LHCN-M2 (cell line): ENCODE results near the gene NOX5. TPM values are rescaled to one million over a fixed set of nuclear protein-coding genes. Genes with fewer than 3 reads are reported as not detected.
"Not testable (repeated sequence)": the region's sequence is repeated elsewhere in the genome, so short reads cannot be mapped to it uniquely, and the experiment has no call there.

Experiments
- DNase-seq: peaks from one replicate; pipeline ENCODE4 v3.0.0-alpha.2; 2012; ENCODE audit warnings: low read depth
- polyA plus RNA-seq: library from polyadenylated mRNA; unstranded; fragments of >200 nt; gene quantifications from one replicate; pipeline ENCODE4 v1.2.1, GENCODE V29; 2012; ENCODE audit warnings: missing spikeins
- total RNA-seq: library from RNA; depleted of rRNA; stranded (reverse); fragments of >200 nt; gene quantifications from 2 replicates; pipeline ENCODE4 v1.2.3, GENCODE V29; 2014; rRNA removed

The NOX5 gene
- 0.46 and 0.58 TPM in 2 replicates for total RNA-seq
- polyA plus RNA-seq: 0.27 TPM

DNA sequence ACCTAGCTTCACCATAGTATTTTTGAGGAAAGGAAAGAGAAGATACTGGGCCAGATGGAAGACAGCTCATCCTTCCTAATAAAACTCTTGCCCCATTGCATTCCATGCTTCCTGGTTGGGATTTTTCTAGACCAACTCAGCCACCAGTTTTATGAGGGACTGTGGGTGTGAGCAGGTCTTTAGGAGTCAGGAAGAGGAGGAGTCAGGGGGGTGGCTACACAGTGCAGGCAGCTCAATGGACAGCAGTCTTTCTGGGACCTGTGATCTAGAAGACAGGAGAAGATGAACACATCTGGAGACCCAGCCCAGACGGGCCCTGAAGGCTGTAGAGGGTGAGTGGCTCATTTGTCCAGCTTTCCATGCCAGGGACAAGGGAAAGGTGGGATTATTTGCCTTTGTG is at the start of gene NOX5:
NOX5 (plus strand) TSS at position 242 of the 400 bp plus-strand sequence; CDS start at position 283, 41 bp downstream.
- DNase-seq: peak; percentile 40

DNA sequence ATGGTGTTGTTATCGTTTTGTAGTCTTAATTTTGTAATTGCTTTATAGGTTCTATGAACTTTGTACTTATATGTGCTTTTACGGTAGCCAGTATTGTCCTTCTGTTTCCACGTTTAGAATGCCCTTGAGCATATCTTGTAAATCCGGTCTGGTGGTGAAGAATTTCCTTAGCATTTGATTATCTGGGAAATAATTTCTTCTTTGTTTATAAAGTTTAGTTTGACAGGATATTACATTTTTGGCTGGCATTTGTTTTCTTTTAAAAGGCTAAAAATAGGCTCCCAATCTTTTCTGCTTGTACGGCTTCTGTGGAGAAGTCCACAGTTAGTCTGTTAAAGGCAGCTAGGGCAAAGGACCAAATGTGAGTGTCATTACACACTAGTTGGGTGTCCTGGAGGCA is 47.5 kb upstream of the NOX5 start:
- DNase-seq: no peak

DNA sequence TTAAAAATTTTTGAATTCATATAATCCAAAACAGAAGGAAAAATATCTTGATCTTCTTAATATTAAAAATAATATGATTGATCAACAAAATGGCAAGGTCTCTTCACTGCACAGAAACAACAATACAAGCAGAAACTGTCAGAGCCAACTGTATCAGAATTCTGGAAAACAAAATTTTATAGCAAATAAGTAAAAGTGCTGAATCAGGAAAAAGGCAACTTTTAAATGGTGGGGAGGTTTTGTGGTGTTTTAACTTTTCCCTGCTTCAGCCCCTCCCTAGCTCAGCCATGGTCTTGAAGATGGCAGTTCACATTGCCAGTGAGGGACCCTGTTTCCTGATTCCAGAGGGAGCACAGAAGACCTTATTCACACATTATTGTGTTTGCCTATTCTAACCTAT is 46.5 kb upstream of the NOX5 start:
- no peak for DNase-seq

GRCh38 chr15:68969298-68969697 is 45.2 kb upstream of the NOX5 start:
- DNase-seq: no peak

- DNase-seq: no peak
Observed at GRCh38 chr15:68972201-68973065, 42.1 kb upstream of the NOX5 start.

GRCh38 chr15:68975651-68976160 is 38.8 kb upstream of the NOX5 start:
- not testable (repeated sequence) for DNase-seq

DNA sequence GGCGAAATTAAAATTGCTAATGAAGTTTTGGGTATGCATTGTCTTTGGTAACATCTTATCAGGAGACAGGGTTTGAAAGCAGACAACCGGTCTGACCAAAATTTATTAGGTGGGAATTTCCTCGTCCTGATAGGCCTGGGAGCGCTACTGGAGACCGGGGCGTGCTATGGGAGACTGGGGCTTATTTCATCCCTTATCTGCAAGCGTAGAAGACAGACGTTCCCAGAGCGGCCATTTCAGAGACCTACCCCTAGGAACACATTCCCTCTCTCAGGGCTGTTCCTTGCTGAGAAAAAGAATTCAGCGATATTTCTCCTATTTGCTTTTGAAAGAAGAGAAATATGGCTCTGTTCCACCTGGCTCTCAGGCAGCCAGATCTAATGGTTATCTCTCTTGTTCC is 37.1 kb upstream of the NOX5 start:
- DNase-seq: not testable (repeated sequence)

GRCh38 chr15:68979006-68979405 is 35.5 kb upstream of the NOX5 start:
- DNase-seq: no peak

DNA sequence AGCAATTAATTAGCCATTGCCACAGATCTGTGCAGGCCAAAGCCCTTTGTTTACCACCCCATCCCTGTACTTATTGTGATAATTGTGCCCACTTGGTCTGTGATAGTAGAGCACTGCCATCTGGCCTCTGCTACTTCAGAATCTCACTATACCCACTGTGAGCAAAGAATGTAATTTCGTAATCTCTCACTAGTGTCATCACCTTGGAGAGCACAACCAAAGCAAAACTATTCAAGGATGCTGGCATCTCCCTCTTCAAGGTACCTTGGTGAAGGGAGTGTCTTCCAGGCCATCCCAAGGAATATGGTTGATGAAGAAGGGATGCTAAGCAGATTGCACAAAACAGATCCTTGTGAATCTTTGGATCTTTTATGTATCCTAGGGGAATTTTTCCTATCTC is 34.7 kb upstream of the NOX5 start:
- no peak for DNase-seq

DNA sequence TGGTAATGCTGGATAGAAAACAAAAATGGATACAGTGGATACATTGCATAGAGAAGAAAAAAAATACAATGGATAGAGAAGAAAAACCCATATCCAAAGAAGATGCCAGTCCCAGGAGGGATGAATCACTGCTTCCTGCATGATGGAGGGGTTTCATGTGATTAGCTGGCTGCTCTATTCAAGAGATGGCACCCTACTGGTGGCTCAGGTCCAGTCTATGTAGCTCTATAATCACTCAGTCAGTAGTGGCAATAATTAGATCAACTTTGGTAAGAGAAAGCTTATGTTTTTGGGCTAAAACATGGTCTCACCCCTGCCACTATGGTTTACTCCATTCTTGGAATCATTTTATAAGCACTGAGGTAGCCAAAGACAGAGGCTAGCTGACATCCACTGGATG is 33.7 kb upstream of the NOX5 start:
- peak; percentile 34 for DNase-seq

DNA sequence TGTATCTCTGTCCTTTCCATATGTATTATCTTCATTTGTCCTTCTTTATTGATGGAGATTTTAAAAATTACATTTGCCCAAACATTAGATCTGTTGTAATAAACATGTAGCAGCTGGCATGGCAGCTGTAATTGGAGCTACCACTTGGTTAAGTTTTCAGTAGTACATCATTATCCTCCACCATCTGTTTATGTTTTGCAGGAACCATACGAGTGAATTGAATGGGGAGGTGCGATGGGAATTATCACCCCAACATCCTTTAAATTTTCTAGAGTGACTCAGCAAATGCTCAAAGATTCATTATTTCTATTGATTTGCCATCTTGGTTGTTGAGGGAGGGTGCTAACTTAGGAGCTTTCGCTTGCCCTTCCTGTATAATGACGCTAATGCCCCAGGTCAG is 32.6 kb upstream of the NOX5 start:
- no peak for DNase-seq

DNA sequence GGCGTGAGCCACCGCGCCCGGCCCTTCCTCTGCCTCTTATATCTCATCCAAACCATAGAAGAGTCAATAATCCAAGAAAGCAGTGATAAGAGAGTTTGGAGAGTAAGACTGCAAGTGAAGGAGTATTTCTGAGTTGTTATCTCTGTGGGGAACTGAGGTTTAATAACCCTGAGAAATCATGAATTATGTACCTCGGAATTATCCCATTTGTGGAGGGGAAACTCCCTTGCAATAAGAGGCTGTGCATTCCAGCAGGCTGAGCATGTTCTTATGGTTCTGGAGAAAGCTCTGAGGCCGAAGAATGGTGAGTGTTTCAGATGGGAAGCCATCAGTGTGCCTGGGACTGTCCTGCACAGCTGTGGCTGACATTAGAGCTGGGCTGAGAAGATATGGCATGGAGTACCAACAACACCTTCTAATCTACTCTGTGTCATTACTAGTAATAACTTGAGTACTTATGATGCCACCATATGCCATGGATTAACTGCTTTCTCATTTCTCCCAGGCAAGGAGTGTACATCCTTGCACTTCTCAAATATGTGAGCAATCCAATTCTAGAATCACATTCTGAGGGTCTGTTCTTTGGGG is 31.4 kb upstream of the NOX5 start:
- no peak for DNase-seq

DNA sequence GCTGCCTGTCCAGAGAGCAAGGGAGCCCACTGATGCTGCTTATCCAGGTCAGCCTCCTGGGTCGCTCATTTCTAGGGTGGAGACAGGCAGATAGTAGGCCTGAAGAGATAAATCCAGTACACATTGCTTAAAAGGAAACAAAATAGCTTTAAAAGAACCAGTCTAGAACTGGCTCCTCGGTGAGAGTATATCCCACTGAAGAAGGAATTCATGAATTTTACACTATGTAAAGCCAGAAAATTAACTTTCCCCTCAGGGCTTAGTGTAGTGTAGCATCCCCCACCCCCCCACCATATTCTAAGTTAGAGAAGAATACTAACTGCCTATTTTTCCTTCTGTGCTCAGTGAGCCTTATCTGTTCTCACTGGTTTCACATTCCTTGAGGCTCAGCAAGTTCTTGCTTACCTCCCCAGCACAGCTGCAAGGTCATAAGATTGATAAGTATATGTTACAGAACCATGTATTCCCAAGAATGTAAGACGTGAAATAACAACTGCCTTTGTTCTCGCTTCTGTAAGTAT is 30.5 kb upstream of the NOX5 start:
- peak; percentile 23 for DNase-seq

DNA sequence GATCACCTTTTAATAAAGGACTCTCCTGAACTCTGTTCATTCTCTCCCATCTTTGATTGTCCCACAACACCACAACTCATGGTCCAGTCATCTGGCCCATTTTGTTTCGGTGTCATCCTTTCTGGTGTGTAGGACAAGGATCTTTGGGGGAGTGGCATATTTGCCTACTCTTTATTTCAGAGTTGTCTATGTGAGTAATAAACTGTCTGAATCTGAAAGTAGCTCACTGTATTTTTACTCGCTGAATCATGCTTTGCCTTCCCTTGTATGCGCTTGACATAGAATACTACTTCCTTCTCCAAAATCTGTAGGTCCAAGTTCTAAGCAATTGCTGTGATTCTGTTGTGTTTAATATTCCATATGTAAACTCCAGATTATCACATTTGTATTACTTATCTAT is 29.9 kb upstream of the NOX5 start:
- no peak for DNase-seq

DNA sequence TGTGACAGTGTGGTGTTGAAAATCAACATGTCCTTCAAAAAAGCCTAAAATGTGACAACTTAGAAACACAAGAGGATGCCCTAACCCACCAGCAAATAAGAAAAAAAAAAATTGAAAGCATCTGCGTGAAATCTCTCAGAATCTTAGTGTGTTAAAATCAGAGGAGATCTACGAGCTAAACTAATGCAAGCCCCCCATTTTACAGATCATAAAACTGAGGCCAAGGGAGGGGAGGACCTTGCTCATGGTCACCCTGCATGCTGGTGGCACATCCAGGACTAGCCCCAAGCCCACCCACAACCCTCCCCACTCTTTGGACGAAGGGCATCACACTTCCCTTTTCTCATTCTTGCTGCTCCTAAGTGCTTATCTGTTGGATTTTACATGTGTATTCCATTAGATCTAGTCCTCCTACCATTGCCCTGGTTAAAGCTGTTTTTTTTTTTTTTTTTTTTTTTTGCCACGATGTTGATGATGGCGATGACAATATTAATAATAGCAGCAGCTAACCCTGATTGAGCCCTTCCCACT is 29.1 kb upstream of the NOX5 start:
- DNase-seq: no peak

GRCh38 chr15:68986322-68986721 is 28.2 kb upstream of the NOX5 start:
- DNase-seq: no peak

DNA sequence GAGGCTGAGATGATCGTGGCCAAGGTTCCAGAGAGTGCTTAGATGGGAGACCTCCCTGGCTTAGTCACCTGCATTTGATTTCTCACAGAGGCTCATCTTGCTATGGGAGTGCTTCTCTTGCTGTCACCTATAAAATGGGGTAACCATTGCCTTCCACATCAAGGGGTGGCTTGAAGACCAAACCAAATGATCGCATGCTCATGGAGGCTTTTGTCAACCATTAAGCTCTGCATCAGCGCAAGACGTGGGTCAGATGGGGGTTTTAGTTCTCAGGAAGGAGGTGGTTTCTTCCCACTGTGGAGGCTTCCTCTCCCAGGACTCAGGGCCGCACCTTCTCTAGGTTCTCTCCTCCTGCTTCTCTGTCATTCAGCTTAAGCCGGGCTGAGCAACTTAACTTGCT is 27.4 kb upstream of the NOX5 start:
- no peak for DNase-seq

DNA sequence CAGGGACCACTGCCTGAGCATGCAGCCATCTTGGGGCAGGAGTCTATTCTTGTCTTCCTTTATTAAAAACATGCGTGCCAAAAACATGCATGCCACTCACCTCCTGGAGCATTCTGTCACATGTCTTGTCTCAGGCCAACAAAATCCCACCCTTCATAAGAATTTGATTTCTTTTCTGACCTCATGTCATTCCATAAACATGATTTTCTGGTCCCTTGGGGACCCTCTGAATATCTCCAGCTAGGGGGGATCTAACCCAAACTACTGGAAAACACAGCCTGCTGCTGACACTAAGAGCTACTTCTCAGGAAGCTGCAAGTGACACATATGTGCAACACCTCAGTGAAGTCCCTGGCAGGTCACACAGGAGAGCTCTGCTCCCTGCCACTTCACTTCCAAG is 26.8 kb upstream of the NOX5 start:
- no peak for DNase-seq

- DNase-seq: no peak
Observed at GRCh38 chr15:68989541-68990230, 24.8 kb upstream of the NOX5 start.

DNA sequence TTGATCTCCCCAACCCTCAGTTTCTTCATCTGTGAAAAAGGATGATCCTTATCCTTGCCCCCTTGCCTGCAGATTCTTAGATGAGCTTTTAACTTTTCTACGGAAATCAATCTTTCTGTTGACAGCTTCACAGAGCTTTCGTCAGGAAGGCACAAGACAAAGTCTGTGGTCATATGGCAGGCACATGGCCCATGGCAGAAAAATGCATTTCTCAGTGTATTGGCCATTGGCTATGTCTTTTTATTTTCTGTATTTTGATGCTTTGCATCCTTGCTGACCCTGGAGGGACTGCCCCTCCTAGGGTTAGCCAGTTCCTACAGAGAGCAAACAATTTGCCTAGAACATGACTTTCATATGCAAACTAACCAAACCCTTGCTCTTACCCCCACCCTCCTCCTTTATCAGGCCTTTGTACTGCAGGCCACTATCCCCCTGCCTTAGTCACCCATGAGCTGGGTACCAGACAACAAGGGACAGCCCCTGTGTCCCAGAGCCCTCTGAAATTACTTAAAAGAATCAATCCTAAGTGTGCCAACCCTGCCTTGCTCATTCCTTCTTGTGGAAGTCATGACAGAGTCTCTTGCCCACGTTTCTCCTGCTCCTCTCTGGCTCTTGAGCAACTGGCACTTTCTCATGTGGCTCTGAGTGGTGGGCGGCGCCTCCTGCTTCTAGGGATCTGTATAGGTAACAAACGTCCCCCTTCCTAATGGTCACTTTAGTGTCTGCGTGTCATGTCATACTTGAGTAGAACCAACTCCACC is 24.1 kb upstream of the NOX5 start:
- DNase-seq: no peak

- no peak for DNase-seq
Observed at GRCh38 chr15:68990992-68991500, 23.4 kb upstream of the NOX5 start.
